Measurements from ENCODE around the gene ZFHX3.

Gene ZFHX3

DNA sequence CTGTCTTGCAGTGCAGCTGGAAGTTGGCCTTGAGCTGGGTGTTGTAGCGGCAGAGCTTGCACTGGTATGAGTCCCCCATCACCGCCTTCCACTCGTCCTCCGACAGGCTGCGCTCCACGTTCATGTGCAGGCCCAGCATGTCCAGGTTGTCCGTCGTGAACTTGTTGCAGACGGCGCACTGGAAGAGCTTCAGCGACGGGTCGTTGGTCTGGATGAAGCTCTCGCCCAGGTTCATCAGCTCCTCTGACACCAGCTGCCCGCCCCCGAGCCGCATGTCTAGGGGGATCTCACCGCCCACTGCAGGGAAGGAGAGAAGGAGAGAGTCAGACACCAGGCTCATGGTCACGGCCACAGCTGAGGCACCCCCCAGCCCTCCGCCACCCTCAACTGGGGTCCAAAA, 97.3 kb downstream of the ZFHX3 start:
- DNase-seq (ENCODE audit: low read depth): no peak

DNA sequence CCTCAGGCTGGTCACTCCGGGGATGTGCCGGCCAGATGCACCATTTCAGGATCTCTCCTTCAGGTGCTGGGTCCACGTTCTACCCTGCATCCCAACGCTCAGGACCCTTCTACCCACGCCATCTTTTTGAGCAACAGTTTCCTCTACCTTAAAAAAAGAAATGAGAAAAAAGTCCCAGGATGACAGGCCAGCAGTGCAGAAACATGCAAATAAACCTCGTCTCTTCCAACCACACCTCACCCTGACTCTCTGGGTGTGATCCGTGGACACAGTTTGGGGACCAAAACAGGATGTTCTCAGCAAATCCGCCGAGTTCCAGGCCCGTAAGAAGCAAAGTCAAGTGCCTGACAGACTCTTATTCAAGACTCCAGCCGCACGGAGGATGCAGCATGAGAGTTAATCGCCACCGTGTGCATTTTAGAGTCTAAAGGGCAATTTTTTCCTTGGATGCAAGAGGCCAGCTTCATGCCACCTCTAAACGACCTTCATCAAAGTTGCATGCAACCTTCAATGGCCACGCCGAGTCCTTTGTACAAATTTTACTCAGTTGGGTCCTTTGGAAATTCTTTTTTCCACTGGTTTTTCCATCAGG, 99.6 kb downstream of the ZFHX3 start:
- no peak for DNase-seq (ENCODE audit: low read depth)

DNA sequence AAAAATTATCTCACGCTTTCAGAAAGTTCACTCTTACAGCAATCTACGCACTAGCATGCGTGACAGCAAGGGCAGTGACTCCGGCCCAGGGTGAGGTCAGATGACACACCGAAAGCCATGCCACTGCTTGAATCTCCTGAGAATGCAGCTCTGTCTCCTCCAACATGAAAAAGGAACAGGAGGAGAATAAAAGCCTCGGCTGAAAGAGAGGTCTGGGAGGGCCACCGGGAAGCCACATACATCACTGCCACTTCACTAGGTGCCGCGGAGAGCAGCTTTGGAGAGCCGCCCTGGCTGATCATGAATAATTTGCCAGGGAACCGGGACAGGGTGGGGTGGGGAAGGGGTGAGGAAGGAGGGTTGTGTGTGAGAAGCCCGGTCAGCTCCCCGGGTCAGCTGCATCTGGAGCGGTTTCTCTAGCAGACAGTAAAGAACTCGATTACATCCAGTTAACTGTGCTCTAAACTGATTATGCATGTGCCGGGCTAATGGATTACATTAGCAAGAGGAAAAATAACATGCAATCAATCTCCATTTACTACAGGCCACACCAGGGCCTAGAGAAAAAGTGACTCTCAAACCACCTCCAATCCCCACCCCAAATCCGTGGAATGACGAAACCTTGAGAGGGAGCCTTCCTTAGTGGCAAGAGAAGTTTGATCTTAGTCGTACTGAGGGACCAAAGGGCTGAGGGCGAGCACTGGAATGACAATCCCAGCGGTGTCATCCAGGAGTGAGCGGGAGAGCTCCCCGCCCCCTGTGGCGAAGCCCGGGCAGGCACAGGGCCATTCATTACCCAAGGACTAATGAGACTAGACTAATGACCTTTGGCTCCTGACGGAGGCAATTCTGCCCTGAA, 100.3 kb downstream of the ZFHX3 start:
- no peak for DNase-seq (ENCODE audit: low read depth)

DNA sequence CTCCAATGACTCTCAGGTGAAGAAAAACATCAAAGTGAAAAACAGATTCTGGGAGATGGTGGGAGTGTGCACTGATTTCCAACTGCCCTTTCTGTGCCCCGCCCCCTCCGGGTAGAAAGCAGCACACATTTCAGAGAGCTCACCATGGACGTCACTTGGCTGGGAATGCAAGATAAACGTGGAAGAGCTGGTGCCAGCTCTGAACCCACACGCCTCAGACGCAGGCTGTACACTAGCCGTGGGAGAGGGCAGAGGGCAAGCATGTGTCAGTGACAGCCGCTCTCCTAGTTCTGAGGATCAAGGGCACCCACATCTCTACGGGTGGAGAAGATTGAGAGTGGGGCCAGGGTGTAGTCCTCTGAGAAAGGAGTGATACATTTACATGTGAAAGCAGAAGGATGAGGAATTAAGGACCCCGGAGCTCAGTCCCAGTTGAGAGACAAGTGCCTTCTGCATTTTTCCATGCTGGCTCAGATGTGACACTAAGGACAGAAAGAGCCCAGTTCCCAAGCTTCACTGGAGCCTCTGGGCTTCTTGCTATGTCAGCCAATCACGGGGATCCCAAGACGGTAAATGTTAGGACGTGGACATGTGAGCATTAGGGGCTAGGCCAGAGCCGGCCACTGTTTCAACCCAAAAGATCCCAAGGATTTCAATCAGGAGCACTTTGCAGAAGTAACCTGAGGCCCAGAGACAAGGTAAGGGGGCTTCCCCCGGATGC, 101.3 kb downstream of the ZFHX3 start:
- DNase-seq (ENCODE audit: low read depth): no peak

DNA sequence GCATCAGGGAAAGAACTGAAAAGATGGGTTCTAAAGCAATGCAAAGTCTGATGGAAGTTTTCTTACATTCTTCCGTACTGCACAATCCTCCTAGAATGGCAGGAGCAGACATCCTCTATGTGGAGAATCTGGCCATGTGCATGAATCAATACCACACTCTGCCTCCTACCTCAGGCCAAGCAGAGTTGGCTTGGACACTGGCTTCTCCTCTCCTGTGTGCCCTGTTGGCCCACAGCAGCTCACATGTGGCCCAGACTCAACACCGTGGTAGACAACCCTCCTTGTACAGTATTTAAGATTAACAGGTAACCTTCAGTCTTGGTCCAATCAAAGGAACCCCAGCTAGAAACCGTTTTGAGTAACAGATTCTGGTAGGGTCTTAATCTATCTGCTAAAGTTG, 101.9 kb downstream of the ZFHX3 start:
- no peak for DNase-seq (ENCODE audit: low read depth)

DNA sequence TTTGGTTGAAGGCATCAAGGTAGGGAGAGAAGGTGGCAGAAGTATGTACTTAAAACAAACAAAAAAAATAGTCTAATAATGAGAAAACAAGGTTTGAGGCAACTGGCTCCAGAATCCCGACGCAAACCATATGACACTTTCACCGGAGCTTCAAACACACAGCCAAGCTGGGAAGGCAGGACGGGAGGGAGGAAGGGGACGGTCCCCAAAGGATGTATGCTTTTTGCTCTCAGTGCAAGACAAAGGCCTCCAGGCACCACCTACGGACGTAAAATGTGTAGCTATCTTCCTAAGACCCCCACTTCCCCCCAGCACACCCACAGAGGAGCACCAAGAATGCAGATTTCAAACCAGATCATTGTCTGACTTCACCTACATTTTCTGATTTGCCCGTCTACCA, 102.3 kb downstream of the ZFHX3 start:
- DNase-seq (ENCODE audit: low read depth): no peak

DNA sequence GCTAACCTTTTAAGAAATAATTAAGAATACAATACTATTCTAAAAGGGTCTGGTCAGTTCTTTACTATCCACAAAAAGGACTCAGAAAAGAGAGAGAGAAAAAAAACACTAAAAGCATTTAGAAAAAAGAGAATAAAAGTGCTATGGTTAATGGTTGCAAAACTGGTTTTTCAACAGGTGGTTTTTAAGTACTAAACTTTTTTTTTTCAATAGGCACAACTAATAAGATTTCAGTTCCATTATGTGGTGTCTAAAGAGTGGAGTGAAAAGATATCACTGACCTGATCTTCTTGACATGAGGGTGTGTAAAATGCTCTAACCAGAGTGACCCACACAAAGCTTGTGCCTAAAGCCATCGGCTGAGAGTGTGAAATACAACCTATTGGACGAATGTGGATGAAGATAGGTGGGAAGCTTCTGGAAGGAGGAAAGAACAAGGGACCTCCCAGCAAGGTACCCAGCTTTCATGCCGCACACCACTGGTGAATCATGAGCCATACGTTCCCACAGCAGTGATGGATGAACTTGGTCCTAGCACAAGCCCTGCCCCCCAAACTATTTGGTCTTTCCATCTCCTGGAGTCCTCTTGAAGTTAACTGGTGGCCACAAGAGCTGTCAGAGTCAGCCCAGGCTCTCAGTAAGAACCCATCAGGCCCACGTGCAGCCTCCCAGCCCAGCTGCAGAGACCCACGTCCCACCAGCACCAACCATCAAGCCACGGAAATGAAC, 103.0 kb downstream of the ZFHX3 start:
- DNase-seq (ENCODE audit: low read depth): no peak

DNA sequence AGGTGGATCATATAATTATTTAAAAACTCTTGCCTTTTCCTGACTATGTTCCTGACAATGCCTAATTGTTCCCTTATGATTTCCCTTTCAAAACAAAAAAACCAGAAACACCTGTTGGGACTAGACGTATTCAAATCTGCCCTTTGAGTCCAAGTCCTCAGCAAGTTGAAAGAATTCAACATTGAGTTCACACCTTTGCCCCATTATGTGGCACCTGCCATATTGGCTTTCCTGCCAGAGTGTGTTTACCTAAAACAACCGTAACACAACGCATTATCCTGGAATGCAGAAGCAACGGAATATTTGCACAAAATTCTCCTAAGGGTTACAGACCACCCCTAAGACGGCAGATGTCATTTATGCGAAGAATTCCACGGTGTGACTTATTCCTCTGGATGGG, 105.9 kb downstream of the ZFHX3 start:
- no peak for DNase-seq (ENCODE audit: low read depth)

DNA sequence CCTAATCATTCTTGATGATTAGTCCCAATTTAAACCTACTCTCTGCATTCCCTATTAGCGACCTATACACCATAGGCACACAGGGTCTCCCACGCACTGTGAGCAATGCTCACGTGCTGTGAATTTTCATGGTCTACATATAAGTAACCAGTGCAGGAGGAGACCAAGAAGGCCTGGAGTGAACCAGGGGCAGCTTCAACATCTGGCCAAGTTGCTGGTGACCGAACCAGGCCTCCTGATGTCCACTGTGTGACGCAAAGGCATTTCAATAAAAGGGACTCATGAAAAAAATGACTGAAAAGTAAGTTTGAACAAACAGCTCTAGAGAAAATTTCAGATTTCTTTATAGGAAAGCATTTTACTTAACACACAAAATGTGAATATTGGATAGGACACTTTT, 107.0 kb downstream of the ZFHX3 start:
- no peak for DNase-seq (ENCODE audit: low read depth)

DNA sequence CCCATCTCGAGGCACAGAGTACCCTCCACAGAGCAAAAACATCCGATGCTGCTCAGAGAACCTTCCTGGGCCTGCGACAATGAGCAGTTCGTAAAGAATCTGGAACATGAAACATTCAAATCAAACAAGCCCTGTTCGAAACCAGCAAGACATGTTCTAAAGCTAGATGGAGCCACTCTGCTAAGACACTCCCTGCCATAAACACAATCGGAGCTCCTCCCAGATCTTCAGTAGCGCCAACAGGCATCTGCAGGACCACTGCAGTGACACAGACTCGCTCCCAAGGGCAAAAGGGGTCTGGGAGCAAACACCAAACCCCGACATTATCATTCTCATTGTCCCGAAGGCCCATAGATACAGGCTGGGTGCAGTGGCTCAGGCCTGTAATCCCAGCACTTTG, 108.7 kb downstream of the ZFHX3 start:
- no peak for DNase-seq (ENCODE audit: low read depth)

DNA sequence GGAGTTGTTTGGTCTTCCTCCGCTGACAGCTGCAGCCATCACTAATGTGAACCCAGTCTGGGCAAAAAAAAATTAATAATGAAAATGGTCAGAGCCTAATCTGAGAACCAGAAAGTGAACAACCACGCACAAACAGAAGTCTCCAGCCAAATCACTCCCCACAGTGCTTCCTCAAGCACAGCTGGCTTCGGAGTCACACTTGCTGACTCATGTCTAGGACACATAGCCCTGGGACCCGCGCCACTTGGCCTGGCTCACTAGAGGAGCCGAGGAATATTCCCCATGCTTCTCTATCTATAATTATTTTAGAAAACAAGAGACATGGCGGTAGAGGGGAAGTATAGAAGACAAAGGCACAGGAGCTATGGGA, 109.1 kb downstream of the ZFHX3 start:
- no peak for DNase-seq (ENCODE audit: low read depth)

DNA sequence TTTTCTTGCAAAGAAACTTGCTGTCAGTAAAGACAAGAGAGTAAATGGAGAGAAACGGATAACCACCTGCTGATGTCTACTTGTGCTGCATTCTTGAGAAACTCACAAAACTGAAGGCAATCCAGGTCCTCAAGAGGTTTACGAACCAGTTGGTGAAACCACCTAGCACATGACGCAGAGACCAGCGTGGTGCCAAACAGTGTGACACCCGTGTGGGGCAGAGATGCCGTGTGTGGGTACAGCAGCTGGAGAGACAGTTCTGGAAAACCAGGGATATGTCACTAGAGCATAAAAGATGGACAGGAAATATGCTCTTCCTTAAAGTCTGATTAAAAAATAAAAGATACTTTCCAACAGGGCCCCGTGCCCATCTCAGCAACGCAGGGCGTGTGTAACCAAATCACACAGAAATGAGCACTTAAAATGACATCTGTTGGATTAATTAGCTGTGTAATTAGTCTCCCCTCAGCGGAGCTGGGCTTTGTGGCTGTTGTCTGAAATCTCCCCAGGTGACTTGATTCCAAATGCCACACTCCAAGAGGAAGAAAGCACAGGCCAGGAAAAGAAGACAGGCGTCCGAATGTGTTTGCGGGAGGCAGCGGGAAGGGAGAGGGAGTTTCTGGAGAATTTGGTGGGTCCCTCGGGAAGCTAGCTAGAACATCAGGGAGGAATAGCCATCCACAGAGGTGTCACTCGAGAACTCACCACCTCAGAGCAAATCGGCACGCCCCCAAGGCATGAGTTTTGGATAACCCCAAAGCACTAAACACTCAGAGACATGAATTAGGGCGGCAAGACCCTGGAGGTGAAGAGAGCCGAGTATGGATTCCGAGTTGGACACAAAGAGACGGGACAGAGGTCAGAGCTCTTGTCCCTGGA, 109.8 kb downstream of the ZFHX3 start:
- DNase-seq (ENCODE audit: low read depth): no peak

DNA sequence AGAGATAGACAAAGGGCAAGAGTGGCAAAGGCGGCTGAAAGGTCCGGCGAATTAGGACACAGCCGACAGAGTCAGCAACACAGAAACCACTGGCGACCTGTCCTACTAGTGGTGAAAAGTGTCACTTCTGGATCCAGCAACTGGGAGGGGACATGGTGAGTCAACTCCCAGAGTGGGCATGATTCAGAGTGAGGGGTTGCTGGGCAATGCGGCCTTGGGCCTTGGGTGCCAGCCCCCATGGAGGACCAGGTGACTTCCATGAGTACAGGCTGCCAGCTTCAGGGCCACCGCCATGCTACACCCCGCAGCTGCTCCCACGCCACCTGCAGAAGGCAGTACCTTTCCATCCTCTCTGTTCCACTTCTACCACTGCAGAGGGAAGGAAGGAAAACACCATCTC, 110.6 kb downstream of the ZFHX3 start:
- DNase-seq (ENCODE audit: low read depth): no peak

DNA sequence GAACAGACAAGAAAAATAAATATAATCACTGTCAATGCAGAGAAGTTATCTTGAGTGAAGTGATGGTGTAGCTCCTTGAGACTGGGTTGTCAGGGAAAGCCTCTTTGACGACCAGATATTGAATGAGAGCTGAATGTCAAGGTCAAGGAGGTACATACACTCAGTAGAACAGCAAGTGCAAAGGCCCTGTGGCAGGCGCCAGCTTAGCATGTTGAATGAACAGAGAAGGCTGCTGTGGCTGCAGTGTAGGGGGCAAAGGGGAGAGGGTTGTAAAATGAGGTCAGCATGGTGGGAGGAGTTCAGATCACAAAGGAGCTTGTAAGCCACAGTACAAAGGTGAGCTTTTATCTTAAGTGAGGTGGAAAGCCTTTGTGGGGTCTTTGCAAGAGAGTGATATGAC, 111.5 kb downstream of the ZFHX3 start:
- DNase-seq (ENCODE audit: low read depth): no peak

DNA sequence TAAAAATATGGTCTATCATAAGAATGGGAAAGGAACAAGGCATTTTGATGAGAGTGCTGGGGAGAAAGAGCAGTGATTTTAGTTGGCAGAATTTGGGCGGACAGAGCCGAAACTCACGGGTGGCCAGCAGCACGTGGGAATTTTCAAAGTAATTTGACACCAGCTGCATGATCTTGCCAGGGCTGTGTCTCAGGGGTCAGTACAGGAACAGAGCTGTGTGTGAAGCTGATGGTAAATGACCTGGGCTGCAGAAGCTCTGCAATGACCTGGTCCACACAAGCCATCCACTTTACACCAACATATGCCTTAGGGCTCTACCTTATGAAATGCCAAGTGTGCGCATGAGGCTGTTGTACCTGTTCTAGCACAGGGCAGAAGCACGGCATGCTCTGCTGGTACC, 112.0 kb downstream of the ZFHX3 start:
- DNase-seq (ENCODE audit: low read depth): no peak

DNA sequence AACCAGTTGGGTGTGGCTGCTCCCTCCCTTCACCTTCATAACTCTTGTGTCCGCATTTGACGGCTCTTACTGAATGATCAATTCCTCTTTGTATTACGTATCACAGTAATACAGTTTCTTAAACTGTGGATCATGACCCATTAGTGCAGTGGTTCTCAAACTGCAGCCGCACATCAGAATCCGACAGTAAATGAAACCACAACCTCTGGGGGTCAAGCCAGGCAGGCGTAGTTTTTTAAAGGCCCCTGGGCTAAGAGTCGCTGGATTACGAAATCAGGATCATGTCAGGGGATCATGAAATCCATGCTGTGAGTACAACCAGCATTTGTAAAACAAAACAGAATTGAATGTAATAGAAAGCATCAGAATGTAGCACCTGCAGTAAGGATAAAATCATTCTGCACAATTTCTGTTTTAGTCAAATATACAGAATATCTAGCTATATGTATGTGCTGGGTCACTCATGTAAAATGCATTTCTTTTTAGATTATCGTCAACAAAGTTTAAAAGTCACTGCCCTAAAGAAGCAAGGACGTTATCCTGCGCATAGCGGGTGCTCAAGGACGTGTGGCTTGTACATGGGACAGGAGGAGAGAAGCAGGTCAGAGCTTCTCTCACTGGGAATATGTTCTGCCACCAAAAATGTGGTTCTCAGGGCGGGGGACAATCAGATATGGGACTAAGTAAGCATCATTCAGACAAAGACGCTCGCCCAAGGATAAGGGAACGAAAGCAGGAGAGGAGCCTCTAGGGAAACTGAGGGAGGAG, 113.1 kb downstream of the ZFHX3 start:
- no peak for DNase-seq (ENCODE audit: low read depth)

DNA sequence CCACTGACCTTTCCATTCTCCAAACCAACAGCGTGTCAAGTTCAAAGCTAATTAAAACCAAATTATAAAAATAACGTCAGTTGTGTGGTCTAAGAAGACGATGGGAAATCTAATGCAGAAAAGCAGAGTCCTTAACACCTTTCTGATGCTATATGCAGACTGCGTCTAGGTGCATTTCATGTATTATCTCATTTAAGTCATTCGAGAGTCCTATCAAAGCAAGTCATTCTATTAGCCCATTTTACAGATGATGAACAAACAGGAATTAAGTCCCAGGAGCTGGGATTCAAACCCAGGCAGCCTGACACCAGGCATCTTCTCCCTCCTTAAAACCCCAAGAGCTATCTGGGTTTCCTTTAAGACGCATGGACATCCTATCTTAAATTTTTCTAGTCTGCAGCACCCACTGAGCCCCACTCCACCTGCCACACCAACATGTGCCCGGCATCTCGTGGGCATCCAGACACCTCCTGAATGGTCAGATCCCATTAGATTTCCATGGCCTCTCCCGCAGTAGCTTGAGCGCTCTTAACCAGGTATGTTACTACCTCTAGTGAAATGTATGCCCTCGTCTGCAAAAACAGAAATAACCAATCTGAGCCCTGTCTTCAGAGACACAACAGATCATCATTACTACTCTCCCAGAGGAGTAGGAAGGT, 115.1 kb downstream of the ZFHX3 start:
- no peak for DNase-seq (ENCODE audit: low read depth)

DNA sequence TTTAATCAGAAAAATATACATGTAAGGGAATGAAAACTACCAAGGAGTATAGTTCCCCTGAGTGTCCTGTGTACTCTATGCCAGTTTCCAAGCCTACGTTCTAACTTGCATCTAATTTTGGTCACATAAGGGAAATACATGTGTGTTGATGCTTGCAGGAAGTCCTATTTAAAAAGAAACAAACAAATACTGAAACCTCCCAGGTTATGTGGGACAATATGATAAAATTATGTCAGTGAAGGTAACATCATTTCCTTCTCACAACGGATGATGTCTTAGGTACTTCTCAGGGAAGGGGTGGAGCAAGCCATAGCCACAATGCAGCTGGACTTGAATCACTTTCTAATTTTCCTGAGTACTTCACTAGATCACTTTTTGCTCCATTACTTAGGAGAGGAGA, 115.9 kb downstream of the ZFHX3 start:
- DNase-seq (ENCODE audit: low read depth): no peak

DNA sequence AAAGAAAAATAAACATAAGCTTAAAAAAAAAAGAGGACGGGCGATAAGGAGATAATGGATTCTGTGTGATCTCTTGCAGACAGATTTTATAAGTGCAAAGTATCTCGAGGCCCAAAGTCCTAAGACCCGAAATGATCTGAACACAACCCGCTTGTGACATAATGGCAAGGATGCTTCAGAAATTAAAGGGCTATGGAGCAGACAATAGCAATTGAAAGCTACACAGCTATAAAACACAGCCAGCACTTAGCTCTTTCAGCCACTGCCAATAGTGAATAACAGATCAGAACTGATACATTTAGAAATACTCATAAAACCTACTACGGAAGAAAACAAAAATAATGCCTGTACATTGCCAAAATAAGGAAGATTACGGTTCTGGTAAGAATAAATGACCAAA, 117.5 kb downstream of the ZFHX3 start:
- no peak for DNase-seq (ENCODE audit: low read depth)

Measured in stimulated activated CD8-positive, alpha-beta memory T cell treated with anti-CD3 and anti-CD28 coated beads, Interleukin-15, amount 100 ng/mL, for 24 hours (primary cell).